Mucosa of rectum (tissue), 2 donors: Measurements from ENCODE around the gene PDSS2.

ENCODE experiments used
- H3K27ac ChIP-seq, 2 donors: one replicate each; pipeline ENCODE4 v1.7.0; 2013; ENCODE audit warnings: inconsistent platforms in 2 of 2, low read depth in 2 of 2, low read length in 2 of 2
- H3K27me3 ChIP-seq, 2 donors: one replicate each; pipeline ENCODE4 v1.7.0; 2013; ENCODE audit warnings: low read length in 2 of 2; ENCODE audit not compliant: control insufficient read depth in 2 of 2, insufficient read depth in 2 of 2
- H3K36me3 ChIP-seq, 2 donors: one replicate each; pipeline ENCODE4 v1.7.0; 2013; ENCODE audit warnings: low read length in 2 of 2; ENCODE audit not compliant: control insufficient read depth in 2 of 2, insufficient read depth in 2 of 2
- H3K4me1 ChIP-seq, 2 donors: one replicate each; pipeline ENCODE4 v1.7.0; 2013; ENCODE audit warnings: low read length in 2 of 2, mild to moderate bottlenecking in 1 of 2; ENCODE audit not compliant: control insufficient read depth in 2 of 2, insufficient read depth in 2 of 2
- H3K4me3 ChIP-seq, 2 donors: one replicate each; pipeline ENCODE4 v1.7.0; 2013; ENCODE audit warnings: low read length in 2 of 2
- H3K9ac ChIP-seq, 2 donors: one replicate each; pipeline ENCODE4 v1.7.0; 2013; ENCODE audit warnings: low read length in 2 of 2, low read depth in 1 of 2, mild to moderate bottlenecking in 1 of 2
- H3K9me3 ChIP-seq, 2 donors: one replicate each; pipeline ENCODE4 v1.7.0; 2013; ENCODE audit warnings: low read length in 2 of 2; ENCODE audit not compliant: control insufficient read depth in 2 of 2
- donor health status: healthy.
- donor health status: Normal muscosa, but diverticular disease.

The PDSS2 gene

DNA sequence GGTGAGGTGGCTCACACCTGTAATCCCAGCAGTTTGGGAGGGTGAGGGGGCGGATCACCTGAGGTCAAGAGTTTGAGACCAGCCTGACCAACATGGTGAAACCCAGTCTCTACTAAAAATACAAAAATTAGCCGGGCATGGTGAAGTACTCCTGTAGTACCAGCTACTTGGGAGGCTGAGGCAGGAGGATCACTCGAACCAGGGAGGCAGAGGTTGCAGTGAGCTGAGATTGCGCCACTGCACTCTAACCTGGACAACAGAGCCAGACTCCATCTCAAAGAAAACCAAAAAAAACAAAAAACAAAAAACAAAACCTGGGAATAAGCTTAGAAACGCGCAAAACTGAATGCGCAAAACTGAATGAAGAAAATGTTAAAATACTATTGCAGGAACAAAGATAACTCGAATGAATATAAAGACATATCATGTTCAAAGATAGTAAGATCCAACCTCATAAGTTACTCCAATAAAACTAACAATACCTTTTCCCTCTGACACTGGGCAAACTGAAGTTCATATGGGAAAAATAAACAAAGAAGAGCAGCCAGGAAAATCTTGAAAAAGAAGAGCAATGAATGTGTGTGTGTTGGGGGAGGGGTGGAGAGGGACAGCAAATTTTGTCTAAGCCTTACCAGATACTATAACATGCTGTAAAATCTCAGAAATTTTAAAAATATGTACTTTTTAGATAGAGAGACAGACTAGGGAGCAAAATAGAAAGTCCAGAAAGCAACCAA, 243.0 kb downstream of the PDSS2 start:
- H3K4me3 ChIP-seq: no peak overlapping the region
- H3K4me1 ChIP-seq: no peaks in the 10 kb centered on the region
- H3K27ac ChIP-seq: no peak overlapping the region
- H3K36me3 ChIP-seq: no peaks in the 10 kb centered on the region
- no peaks in the 10 kb centered on the region for H3K9me3 ChIP-seq
- H3K9ac ChIP-seq: no peak overlapping the region
- H3K27me3 ChIP-seq: no peaks in the 10 kb centered on the region

DNA sequence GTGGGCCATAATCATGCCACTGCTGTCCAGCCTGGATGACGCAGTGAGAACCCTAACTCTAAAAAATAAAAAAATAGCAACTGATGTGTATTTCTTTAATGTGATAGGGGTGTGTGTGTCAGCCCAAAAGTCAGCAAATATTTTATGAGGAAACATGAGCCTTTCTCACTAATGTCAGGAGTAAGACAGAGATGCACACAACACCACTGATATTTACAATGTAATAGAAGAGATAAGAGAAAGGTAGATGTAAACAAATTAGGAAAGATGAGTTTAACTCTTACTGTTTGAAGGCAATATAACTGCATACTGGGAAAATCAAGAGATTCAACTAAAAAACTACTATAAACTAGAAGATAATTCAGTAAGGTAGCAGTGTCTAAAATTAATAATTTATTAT, 244.0 kb downstream of the PDSS2 start:
- Histone ChIP-seq H3K9me3 (no peaks in the 10 kb centered on the region), H3K4me1 (no peaks in the 10 kb centered on the region), H3K4me3 (no peak overlapping the region), H3K36me3 (no peaks in the 10 kb centered on the region), H3K9ac (no peak overlapping the region), H3K27ac (no peak overlapping the region), H3K27me3 (no peaks in the 10 kb centered on the region)

DNA sequence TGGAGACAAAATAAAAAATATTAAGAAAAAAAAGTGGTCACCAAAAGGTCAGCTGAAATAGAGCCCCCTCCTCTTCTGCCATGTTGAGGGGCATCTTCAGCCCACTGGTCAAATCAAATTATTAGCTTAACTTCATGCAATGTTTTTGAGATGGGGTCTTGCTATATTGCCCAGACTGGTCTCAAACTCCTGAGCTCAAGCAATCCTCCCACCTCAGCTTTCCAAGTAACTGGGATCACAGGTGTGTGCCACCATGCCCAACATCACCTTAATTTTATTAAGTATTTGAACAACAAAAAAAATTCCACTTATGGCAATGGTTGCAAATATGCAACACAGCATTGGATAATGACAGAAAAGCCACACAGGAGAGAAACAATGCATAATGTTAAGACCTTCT, 244.7 kb downstream of the PDSS2 start:
- Histone ChIP-seq H3K36me3 (no peaks in the 10 kb centered on the region), H3K27me3 (no peaks in the 10 kb centered on the region), H3K9ac (no peak overlapping the region), H3K9me3 (no peaks in the 10 kb centered on the region), H3K4me3 (no peak overlapping the region), H3K4me1 (no peaks in the 10 kb centered on the region), H3K27ac (no peak overlapping the region)

DNA sequence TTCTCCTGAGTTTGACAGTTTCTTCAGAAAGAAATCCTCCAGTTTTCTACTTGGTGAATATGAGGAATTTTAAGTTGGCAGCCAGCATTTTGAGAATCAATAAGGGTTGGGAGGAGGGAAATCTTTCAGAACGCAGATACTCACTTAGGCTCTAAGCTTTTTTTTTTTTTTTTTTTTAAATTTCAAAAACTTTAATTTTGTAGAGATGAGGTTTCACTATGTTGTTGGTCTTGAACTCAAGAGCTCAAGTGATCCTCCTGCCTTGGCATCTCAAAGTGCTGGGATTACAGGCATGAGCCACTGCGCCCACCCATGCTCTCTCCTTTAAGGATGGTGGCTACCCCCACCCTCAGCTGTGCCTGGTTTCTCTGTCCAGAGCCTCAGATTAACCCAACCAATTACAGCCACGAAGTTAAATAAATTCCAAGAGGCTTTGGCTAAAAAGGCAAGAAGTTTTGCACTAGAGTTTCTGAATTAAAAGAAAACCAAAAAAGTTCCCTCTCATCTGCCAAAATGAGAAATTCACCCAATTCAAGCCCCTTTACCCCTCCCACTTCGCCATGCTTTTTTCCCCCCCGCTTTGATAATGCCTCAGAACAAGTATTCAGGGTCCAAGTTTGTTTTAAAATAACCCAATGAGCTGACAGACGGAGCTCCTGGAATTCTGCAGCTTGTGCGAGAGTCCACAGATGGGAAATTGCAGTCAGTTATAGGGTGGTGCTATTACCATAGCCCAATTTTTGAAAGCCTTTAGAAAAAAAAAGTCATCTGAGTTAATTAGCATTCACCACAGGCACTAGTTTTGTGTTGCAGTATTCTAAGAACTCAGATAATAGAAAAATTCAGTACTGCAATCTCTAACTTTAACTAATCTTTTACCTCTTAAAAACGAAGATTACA, 249.7 kb downstream of the PDSS2 start:
- no peak overlapping the region for H3K9ac ChIP-seq
- no peaks in the 10 kb centered on the region for H3K27me3 ChIP-seq
- H3K4me3 ChIP-seq: no peak overlapping the region
- no peaks in the 10 kb centered on the region for H3K9me3 ChIP-seq
- H3K27ac ChIP-seq: no peak overlapping the region
- H3K36me3 ChIP-seq: no peaks in the 10 kb centered on the region
- no peaks in the 10 kb centered on the region for H3K4me1 ChIP-seq

DNA sequence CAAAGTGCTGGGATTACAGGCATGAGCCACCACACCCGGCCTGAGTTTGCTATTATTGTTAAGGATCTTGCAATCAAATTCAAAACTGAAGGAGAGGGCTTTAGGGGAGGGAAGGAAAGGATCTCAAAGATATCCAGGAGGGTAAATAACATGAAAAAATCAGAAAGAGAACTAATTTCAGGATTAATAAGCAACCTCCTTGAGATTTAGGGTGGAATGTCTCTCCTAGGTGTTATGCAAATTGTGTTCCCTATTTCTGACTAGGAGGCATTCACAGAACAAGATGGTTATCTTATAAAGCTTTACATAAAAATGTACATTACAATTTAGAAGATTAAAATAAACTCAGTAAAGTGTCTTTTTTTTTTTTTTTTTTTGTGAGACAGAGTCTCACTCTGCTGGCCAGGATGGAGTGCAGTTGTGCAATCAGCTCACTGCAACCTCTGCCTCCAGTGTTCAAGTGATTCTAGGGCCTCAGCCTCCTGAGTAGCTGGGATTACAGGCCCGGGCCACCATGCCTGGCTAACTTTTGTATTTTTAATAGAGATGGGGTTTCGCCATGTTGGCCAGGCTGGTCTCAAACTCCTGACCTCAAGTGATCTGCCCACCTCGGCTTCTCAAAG, 252.0 kb downstream of the PDSS2 start:
- Histone ChIP-seq H3K9me3 (no peaks in the 10 kb centered on the region), H3K9ac (no peak overlapping the region), H3K27ac (no peak overlapping the region), H3K4me1 (no peaks in the 10 kb centered on the region), H3K27me3 (no peaks in the 10 kb centered on the region), H3K36me3 (no peaks in the 10 kb centered on the region), H3K4me3 (no peak overlapping the region)

DNA sequence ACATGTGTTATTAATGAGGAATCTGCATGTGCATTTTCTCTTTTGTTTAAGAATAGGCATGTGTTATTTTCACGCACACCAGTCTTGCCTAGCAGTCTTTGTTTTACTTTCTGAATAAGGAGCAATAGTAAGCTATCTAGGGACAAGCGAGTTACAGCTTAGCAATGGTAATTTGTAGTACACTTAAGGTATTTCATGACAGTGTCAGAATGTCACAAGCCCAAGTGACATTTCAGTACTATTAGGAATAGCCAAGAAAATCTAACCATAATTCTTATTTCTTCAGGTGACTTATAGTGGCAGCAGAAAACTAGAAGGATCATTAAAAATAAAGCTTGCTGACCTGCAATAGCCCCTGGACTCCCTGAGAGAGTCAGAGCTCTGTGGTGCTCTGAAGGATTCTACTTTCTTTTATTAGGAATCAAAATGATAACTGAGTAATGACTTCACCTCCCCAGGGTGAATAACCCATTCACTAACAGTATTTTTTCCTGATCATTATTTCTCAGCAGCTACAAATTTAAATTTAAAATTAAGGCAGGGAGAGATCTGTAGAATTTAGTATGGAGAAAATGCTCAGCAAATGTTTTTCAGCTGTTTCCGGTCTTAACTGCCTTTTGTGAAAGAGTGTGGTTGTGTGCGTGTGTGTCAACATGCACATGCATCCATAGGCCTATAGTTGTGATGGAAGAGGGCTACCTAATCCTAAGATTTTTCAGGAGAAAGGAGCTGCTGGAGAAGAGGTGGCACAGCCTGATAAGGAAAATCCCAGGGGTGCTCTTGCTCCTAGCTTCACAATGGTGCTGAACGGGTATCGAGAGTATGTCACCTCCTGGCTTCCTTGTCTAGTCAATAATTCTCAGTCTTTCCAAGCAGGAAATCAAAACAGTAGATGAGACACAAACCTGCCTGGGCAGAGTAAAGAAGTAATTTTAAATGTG, 254.0 kb downstream of the PDSS2 start:
- Histone ChIP-seq H3K4me1 (no peaks in the 10 kb centered on the region), H3K36me3 (no peaks in the 10 kb centered on the region), H3K9me3 (no peaks in the 10 kb centered on the region), H3K9ac (no peak overlapping the region), H3K27me3 (no peaks in the 10 kb centered on the region), H3K4me3 (no peak overlapping the region), H3K27ac (no peak overlapping the region)

DNA sequence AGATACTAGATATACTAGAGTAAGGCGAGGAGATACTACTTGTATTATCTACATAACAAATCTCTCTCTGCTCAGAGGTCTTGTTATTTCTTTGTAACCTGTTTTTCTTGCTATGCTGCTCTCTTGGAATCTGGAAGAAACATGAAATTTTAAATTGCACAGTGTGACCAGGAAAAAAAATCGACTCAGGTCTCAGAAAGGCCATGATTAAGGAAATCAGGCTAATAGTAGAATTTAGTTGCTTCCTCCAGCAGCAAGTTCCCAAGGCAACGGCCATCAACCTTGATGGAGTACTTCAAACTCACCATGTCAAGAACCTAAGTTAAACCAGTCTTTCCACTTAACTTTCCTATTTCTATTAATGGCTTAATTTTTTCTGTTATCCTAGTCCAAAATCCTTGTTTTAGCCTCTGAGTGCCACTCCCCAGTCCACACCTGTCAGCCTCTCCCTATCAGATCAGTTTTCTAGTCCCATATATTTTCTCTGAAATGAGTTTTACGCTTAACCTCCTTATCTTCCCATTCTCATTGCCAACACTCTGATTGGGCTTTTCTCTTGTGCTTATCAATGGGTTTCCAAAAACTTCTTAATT, 256.4 kb downstream of the PDSS2 start:
- Histone ChIP-seq H3K9me3 (no peaks in the 10 kb centered on the region), H3K9ac (no peak overlapping the region), H3K27me3 (no peaks in the 10 kb centered on the region), H3K4me3 (no peak overlapping the region), H3K4me1 (no peaks in the 10 kb centered on the region), H3K27ac (no peak overlapping the region), H3K36me3 (no peaks in the 10 kb centered on the region)

DNA sequence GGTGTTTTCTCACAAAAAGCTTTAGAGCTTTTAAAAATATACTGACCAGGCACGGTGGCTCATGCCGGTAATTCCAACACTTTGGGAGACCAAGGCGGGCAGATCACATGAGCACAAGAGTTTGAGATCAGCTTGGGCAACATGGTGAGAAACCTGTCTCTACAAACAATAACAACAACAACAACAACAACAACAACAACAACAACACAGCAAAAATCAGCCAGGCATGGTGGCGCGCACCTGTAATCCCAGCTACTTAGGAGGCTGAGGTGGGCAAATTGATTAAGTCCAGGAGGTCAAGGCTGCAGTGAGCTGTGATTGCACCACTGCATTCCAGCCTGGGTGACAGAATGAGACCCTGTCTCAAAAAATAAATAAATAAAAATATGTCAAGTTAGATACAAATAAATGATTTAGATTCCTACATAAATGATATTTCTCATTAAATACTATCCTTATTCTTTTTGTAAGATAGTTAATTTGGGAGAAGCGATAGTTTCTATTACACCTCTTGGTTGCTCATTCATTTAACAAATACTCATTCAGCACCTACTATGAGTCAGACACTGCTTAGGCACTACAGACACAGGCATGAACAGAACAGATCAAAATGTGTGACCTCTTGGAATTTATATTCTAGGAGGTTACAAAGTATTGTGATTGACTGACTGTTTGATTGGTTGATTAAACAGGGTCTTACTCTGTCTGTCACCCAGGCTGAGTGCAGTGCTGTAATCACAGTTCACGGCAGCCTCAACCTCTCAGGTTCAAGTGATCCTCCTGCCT, 260.5 kb downstream of the PDSS2 start:
- Histone ChIP-seq H3K4me3 (no peak overlapping the region), H3K27ac (no peak overlapping the region), H3K9me3 (no peaks in the 10 kb centered on the region), H3K9ac (no peak overlapping the region), H3K4me1 (no peaks in the 10 kb centered on the region), H3K36me3 (no peaks in the 10 kb centered on the region), H3K27me3 (no peaks in the 10 kb centered on the region)

DNA sequence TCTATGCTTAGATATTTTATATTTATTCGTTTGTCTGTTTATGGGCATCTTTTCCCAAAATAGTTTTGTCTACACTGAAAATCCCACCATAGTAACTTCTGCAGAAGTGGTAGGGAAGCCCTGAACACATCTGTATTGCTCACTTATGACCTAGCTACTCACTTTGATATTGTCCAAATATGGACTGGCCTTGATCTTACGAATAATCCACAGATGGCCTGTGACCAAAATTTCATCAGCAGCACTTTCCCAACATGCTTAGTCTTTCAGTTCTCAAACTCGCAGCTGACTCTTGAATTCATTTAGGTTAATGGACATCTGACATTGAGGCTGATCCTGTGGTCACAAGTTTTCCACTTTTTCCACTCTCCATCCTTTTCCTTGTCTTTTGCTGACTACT, 263.2 kb downstream of the PDSS2 start:
- Histone ChIP-seq H3K9ac (no peak overlapping the region), H3K4me1 (no peaks in the 10 kb centered on the region), H3K36me3 (peaks cover 0 to 5% of the 10 kb centered on the region in 2 donors), H3K27ac (no peak overlapping the region), H3K9me3 (no peaks in the 10 kb centered on the region), H3K4me3 (no peak overlapping the region), H3K27me3 (no peaks in the 10 kb centered on the region)
